HepG2 (cell line): Measurements from ENCODE around the gene TMEM222. TPM values are rescaled to one million over a fixed set of nuclear protein-coding genes. Genes with fewer than 3 reads are reported as not detected.

Experiments used
- ATAC-seq: fragments of 200-7000 bp; cut with Tn5 transposase; 3 replicates; pipeline ENCODE4 v1.9.1; 2020; ENCODE audit warnings: mild to moderate bottlenecking, moderate library complexity
- BruUV-seq: library from RNA; stranded (reverse); fragments of 400-500 nt; replicated peaks from 2 replicates; lab custom pipeline; 2021; lab: Mats Ljungman, UMichigan
- CTCF ChIA-PET: fragments of 300-600 bp; formaldehyde crosslinking; extraction: SDS; loops from one replicate; lab custom pipeline; 2021; ENCODE audit warnings: low total read pairs, inconsistent platforms, low intra/inter-chr PET ratio; lab: Yijun Ruan, JAX
- POLR2A ChIA-PET: fragments of 350-600 bp; sonication (Branson Sonifier 250); formaldehyde crosslinking; loops from one replicate; lab custom pipeline; 2020; ENCODE audit warnings: antibody characterized with exemption, inconsistent platforms; lab: Yijun Ruan, JAX
- DNase-seq: peaks from one replicate; pipeline ENCODE4 v3.0.0-alpha.2; 2015; ENCODE audit warnings: low spot score
- FAIRE-seq: peaks from 3 replicates; lab custom pipeline; 2011; peaks lifted over from hg19 to GRCh38; lab: Jason Lieb, UNC
- H2AFZ ChIP-seq: one replicate; pipeline ENCODE4 v1.6.1; 2011; ENCODE audit warnings: low read length, inconsistent platforms
- H3K27ac ChIP-seq: fragments of 300-600 bp; 3 replicates; pipeline ENCODE4 v1.8.0; 2011; ENCODE audit warnings: mixed run types, mild to moderate bottlenecking, mixed read lengths, low read length, inconsistent platforms; ENCODE audit not compliant: insufficient read depth; ENCODE audit errors: extremely low read length
- H3K27me3 ChIP-seq, 2 experiments: fragments of 200-600 bp in 1 of 2; 2 replicates in 1 of 2; 3 replicates in 1 of 2; pipeline versions ENCODE4 v1.6.0 to v1.8.0; 2011; ENCODE audit warnings: low read length in 2 of 2, mild to moderate bottlenecking in 2 of 2, moderate library complexity in 2 of 2, inconsistent platforms in 1 of 2; ENCODE audit not compliant: insufficient read depth in 2 of 2, control insufficient read depth in 1 of 2
- H3K36me3 ChIP-seq, 2 experiments: fragments of 200-600 bp in 1 of 2; replicated peaks in 1 of 2; 2 replicates in 1 of 2; 3 replicates in 1 of 2; pipeline versions ENCODE4 v1.5.1 to v1.8.0; 2011; ENCODE audit warnings: low read length in 2 of 2, inconsistent platforms in 1 of 2; ENCODE audit not compliant: insufficient read depth in 2 of 2, control insufficient read depth in 1 of 2
- H3K4me1 ChIP-seq: 2 replicates; pipeline ENCODE4 v1.5.1; 2012; ENCODE audit warnings: low read length, inconsistent platforms; ENCODE audit not compliant: insufficient read depth
- H3K4me2 ChIP-seq: 2 replicates; pipeline ENCODE4 v1.6.0; 2011; ENCODE audit warnings: low read depth, low read length, inconsistent platforms
- H3K4me3 ChIP-seq, 3 experiments: fragments of 200-600 bp in 1 of 3; sonication (generic), shearing (Covaris generic) in 1 of 3; replicated peaks in 1 of 3; 2 replicates each; pipeline ENCODE4 v1.5.1; 2011 to 2016; ENCODE audit warnings: low read length in 3 of 3, inconsistent platforms in 2 of 3, low read depth in 2 of 3, mild to moderate bottlenecking in 2 of 3, control low read depth in 1 of 3, mixed read lengths in 1 of 3; ENCODE audit not compliant: insufficient read depth in 1 of 3
- H3K79me2 ChIP-seq: one replicate; pipeline ENCODE4 v1.6.1; 2011; ENCODE audit warnings: low read length, inconsistent platforms; ENCODE audit not compliant: insufficient read depth
- H3K9ac ChIP-seq: 2 replicates; pipeline ENCODE4 v1.6.0; 2011; ENCODE audit warnings: mild to moderate bottlenecking, low read depth, low read length, inconsistent platforms; ENCODE audit not compliant: insufficient read depth
- H3K9me3 ChIP-seq: 2 replicates; pipeline ENCODE4 v1.5.1; 2012; ENCODE audit warnings: mild to moderate bottlenecking, low read length
- H4K20me1 ChIP-seq: 2 replicates; pipeline ENCODE4 v1.6.0; 2011; ENCODE audit warnings: inconsistent platforms, mild to moderate bottlenecking, low read length, moderate library complexity; ENCODE audit not compliant: insufficient read depth
- HMGXB4 ChIP-seq, 2 experiments: sonication (generic) in 1 of 2; formaldehyde crosslinking in 1 of 2; IDR thresholded peaks; 2 replicates each; pipeline versions ENCODE4 v1.4.0 to v1.6.1; 2018 to 2020; ENCODE audit warnings: missing genetic modification reagents in 2 of 2, borderline replicate concordance in 1 of 2, low read depth in 1 of 2, mild to moderate bottlenecking in 1 of 2, missing biosample characterization in 1 of 2
- IKZF1 ChIP-seq: fragments of 450-650 bp; IDR thresholded peaks from 2 replicates; pipeline ENCODE4 v1.7.1; 2016
- KDM2A ChIP-seq: sonication (generic); formaldehyde crosslinking; IDR thresholded peaks from 2 replicates; pipeline ENCODE4 v1.4.0; 2020; ENCODE audit warnings: low read depth, missing genetic modification reagents, borderline replicate concordance
- MAFG ChIP-seq: sonication (generic); formaldehyde crosslinking; IDR thresholded peaks from 2 replicates; pipeline ENCODE4 v1.5.1; 2020; ENCODE audit warnings: mild to moderate bottlenecking, missing genetic modification reagents
- MAFK ChIP-seq, 2 experiments: IDR thresholded peaks in 1 of 2; conservative IDR thresholded peaks in 1 of 2; 2 replicates each; pipeline ENCODE4 v1.6.1; 2011; ENCODE audit warnings: improper control_type of control experiment in 2 of 2, low read length in 2 of 2
- RBM22 ChIP-seq: fragments of 200-400 bp; formaldehyde crosslinking; optimal IDR thresholded peaks from 2 replicates; pipeline ENCODE3; 2017; ENCODE audit warnings: mild to moderate bottlenecking, low read length, moderate library complexity
- SP2 ChIP-seq: sonication (generic); formaldehyde crosslinking; IDR thresholded peaks from 2 replicates; pipeline ENCODE4 v1.5.1; 2020; ENCODE audit warnings: mild to moderate bottlenecking, missing genetic modification reagents
- ZBTB42 ChIP-seq: sonication (generic); formaldehyde crosslinking; IDR thresholded peaks from 2 replicates; pipeline ENCODE4 v1.5.0; 2020; ENCODE audit warnings: mild to moderate bottlenecking, missing genetic modification reagents
- ZFP62 ChIP-seq: sonication (generic); formaldehyde crosslinking; IDR thresholded peaks from 2 replicates; pipeline ENCODE4 v1.4.0; 2020; ENCODE audit warnings: missing genetic modification reagents
- ZFX ChIP-seq: sonication (generic); formaldehyde crosslinking; IDR thresholded peaks from 2 replicates; pipeline ENCODE4 v1.4.0; 2020; ENCODE audit warnings: mild to moderate bottlenecking, low read depth, missing genetic modification reagents, moderate library complexity
- ZNF138 ChIP-seq: sonication (generic); formaldehyde crosslinking; IDR thresholded peaks from 2 replicates; pipeline ENCODE4 v1.5.0; 2020; ENCODE audit warnings: mild to moderate bottlenecking, low read depth, missing genetic modification reagents
- ZNF3 ChIP-seq: IDR thresholded peaks from 2 replicates; pipeline ENCODE4 v1.7.0; 2017; ENCODE audit warnings: inconsistent platforms
- ZNF670 ChIP-seq: sonication (generic); formaldehyde crosslinking; IDR thresholded peaks from 2 replicates; pipeline ENCODE4 v1.8.0; 2022; ENCODE audit warnings: mild to moderate bottlenecking, missing genetic modification reagents, borderline replicate concordance
- ZNF687 ChIP-seq: sonication (generic); formaldehyde crosslinking; IDR thresholded peaks from 2 replicates; pipeline ENCODE4 v1.5.1; 2020; ENCODE audit warnings: mild to moderate bottlenecking, missing genetic modification reagents, moderate library complexity
- WGBS: methylation state at CpG from one replicate; pipeline ENCODE4 v1.1.6; 2017; ENCODE audit warnings: low lambda C conversion rate; 5-methylcytosine and 5-hydroxymethylcytosine counted together
- in situ Hi-C: cut with HindIII; loops from 2 replicates; pipeline ENCODE4 v1.10.0; 2017; ENCODE audit warnings: low pct_unique_long_range_greater_than_20kb; ENCODE audit not compliant: extremely low pct_ligation_motif_present
- intact Hi-C: fragments of 100-400 bp; cut with micrococcal nuclease; formaldehyde crosslinking; loops from one replicate; pipeline ENCODE4 v1.10.0; 2022; ENCODE audit not compliant: unreplicated experiment
- polyA plus RNA-seq, 8 experiments: library from polyadenylated mRNA; depleted of rRNA in 3 of 8; stranded (reverse) in 7 of 8; unstranded in 1 of 8; fragments of >200 nt; fragmentation: Illumina TruSeq in 4 of 8; extraction: Trizol in 4 of 8; gene quantifications; 2 replicates each; pipeline versions ENCODE4 v1.2.1 to v1.2.3, GENCODE V29; 2011 to 2016; ENCODE audit warnings: low read depth in 4 of 8, missing spikeins in 1 of 8, mixed read lengths in 1 of 8; ENCODE audit not compliant: insufficient read depth in 1 of 8
- total RNA-seq, 5 experiments: library from RNA; depleted of rRNA; stranded (reverse); fragments of >200 nt; fragmentation: Illumina TruSeq; extraction: Trizol; gene quantifications; 2 replicates each; pipeline ENCODE4 v1.2.3, GENCODE V29; 2016; ENCODE audit warnings: low read depth in 1 of 5
- TF ChIP-seq, protein P1 (sequence below): sonication (generic); formaldehyde crosslinking; IDR thresholded peaks from 2 replicates; pipeline ENCODE4 v1.4.0; 2020; ENCODE audit warnings: missing genetic modification reagents

Gene TMEM222
- total and polyA plus RNA-seq, 2 of the 13 experiments (the other 11 are each of a cell fraction or from before 2014, with no cell fraction given), result 22.7 to 29.6 TPM

- no TSS peak for BruUV-seq
- H2AFZ ChIP-seq, result no peak overlapping the region
- ChIA-PET POLR2A (interaction anchor here (0.5 to 0.7 kb wide), 3 partner anchors 9 to 257 kb away, joined by 3 to 6 read pairs (median 4); no protein-coding TSS in a partner anchor), CTCF (interaction anchor here (1.2 kb wide), 1 partner anchor 51 kb away, joined by 3 read pairs; no protein-coding TSS in a partner anchor)
- in situ Hi-C loops, result no loop called here
- intact Hi-C loops, result no loop called here
- peak; percentile 92 for ATAC-seq
- peak; percentile 31 for DNase-seq
- no peak overlapping the region for H3K9ac ChIP-seq
- H3K9me3 ChIP-seq, result no peaks in the 10 kb centered on the region
- H3K4me1 ChIP-seq, result no peaks in the 10 kb centered on the region
- 46% methylated on average over 11 of the region's 11 CpGs for WGBS
- no peaks in the 10 kb centered on the region for H3K27me3 ChIP-seq
- H3K79me2 ChIP-seq, result no peaks in the 10 kb centered on the region
- no peaks in the 10 kb centered on the region for H3K36me3 ChIP-seq
- no peak overlapping the region for H3K4me3 ChIP-seq
- FAIRE-seq, result no peak
- no peak overlapping the region for H3K27ac ChIP-seq
- no peaks in the 10 kb centered on the region for H4K20me1 ChIP-seq
- no peak overlapping the region for H3K4me2 ChIP-seq
- TF ChIP-seq ZNF3 (CRISPR knock-in tag), result no peak
- 0 out of 2 replicates have a peak, but pooled peaks have one; percentile 18 for TF ChIP-seq MAFG
- TF ChIP-seq HMGXB4 (CRISPR knock-in tag; IDR thresholded peaks at IDR 0.05; ENCODE audit: borderline replicate concordance in 1 of 2, low read depth in 1 of 2), result 0 out of 4 replicates have a peak, but pooled peaks of 1 of the 2 experiments have one; percentile 27
- peak; percentile 28; the same call in 1 of the 2 replicates for TF ChIP-seq KDM2A (CRISPR knock-in tag)
- TF ChIP-seq ZNF687 (CRISPR knock-in tag), result no peak; the same call in 1 of the 2 replicates
- TF ChIP-seq ZFX, result 0 out of 2 replicates have a peak, but pooled peaks have one; percentile 18
- TF ChIP-seq IKZF1, result no peak
- no peak for TF ChIP-seq ZFP62 (CRISPR knock-in tag)
- no peak for TF ChIP-seq ZNF138 (CRISPR knock-in tag)
- TF ChIP-seq RBM22, result no peak
- no peak for TF ChIP-seq ZBTB42
- no peak for TF ChIP-seq SP2 (CRISPR knock-in tag)
- TF ChIP-seq, protein P1, sequence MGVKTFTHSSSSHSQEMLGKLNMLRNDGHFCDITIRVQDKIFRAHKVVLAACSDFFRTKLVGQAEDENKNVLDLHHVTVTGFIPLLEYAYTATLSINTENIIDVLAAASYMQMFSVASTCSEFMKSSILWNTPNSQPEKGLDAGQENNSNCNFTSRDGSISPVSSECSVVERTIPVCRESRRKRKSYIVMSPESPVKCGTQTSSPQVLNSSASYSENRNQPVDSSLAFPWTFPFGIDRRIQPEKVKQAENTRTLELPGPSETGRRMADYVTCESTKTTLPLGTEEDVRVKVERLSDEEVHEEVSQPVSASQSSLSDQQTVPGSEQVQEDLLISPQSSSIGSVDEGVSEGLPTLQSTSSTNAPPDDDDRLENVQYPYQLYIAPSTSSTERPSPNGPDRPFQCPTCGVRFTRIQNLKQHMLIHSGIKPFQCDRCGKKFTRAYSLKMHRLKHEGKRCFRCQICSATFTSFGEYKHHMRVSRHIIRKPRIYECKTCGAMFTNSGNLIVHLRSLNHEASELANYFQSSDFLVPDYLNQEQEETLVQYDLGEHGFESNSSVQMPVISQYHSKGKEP (CRISPR knock-in tag), result no peak
- 0 out of 4 replicates have a peak, but pooled peaks of 1 of the 2 experiments have one; percentile 12 for TF ChIP-seq MAFK (conservative IDR thresholded peaks at IDR 0.05 in 1 of 2, IDR thresholded peaks at IDR 0.05 in 1 of 2; ENCODE audit: low read length in 2 of 2)
- TF ChIP-seq ZNF670 (CRISPR knock-in tag), result no peak
Observed at GRCh38 chr1:27306892-27307761, 14.8 kb upstream of the TMEM222 start.
